Measurements from ENCODE around the gene HNRNPA2B1.

GRCh38 chr7:26201247-26202018 is 887 bp upstream of the HNRNPA2B1 start, which contains the start of gene CBX3:
- TF ChIP-seq CTCF (IDR thresholded peaks at IDR 0.05) (peak in 1 of 6 experiments; percentile 4), POLR2A (IDR thresholded peaks at IDR 0.05) (peak in 3 of 4 donors; percentile 25 to 90 (median 69))

Data from esophagus squamous epithelium (tissue), 4 donors.